Measurements from ENCODE around the gene SCN3B.

DNA sequence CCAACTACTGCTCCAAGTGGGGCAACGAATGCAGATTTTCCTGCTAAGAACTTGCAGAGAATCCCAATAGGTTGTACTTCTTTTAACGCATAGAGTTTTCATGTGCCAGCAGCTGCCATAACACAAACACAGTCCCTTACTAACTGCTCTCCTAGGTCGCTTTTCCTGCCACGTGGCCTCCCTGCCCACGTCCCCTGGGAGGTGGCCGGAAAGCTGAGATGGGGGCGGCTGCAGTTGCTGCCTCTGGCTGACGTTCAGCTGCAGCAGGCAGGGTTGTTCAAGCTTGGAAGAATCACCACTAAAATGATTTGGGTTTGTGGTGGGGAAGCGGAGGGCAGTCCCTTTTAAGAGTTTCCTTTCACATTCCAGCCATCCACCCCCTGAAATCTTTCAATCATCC lies 47.7 kb upstream of the SCN3B start:
- no peak for TF ChIP-seq POLR2A (IDR thresholded peaks at IDR 0.05)
- TF ChIP-seq, protein P1, sequence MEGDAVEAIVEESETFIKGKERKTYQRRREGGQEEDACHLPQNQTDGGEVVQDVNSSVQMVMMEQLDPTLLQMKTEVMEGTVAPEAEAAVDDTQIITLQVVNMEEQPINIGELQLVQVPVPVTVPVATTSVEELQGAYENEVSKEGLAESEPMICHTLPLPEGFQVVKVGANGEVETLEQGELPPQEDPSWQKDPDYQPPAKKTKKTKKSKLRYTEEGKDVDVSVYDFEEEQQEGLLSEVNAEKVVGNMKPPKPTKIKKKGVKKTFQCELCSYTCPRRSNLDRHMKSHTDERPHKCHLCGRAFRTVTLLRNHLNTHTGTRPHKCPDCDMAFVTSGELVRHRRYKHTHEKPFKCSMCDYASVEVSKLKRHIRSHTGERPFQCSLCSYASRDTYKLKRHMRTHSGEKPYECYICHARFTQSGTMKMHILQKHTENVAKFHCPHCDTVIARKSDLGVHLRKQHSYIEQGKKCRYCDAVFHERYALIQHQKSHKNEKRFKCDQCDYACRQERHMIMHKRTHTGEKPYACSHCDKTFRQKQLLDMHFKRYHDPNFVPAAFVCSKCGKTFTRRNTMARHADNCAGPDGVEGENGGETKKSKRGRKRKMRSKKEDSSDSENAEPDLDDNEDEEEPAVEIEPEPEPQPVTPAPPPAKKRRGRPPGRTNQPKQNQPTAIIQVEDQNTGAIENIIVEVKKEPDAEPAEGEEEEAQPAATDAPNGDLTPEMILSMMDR (IDR thresholded peaks at IDR 0.05) = no peak
